Neural cell (in vitro differentiated cells): ENCODE results near the gene NEK10. TPM values are rescaled to one million over a fixed set of nuclear protein-coding genes. Genes with fewer than 3 reads are reported as not detected.

Experiments used
- H2AFZ ChIP-seq: fragments of 200-600, 300-800 bp; sonication (generic), shearing (Covaris generic); 2 replicates; pipeline ENCODE4 v1.6.0; 2014; ENCODE audit warnings: low read depth, mild to moderate bottlenecking, antibody characterized with exemption, low read length, moderate library complexity
- H3F3A ChIP-seq: fragments of 200-600 bp; shearing (Covaris generic); 2 replicates; pipeline ENCODE4 v1.6.1; 2016; ENCODE audit warnings: mild to moderate bottlenecking, moderate library complexity, mixed read lengths, antibody characterized with exemption, low read length; ENCODE audit not compliant: insufficient read depth, poor library complexity, severe bottlenecking
- H3K27ac ChIP-seq: fragments of 200-600, 300-800 bp; sonication (generic), shearing (Covaris generic); 2 replicates; pipeline ENCODE4 v1.5.1; 2014; ENCODE audit warnings: mild to moderate bottlenecking, low read length, moderate library complexity
- H3K27me3 ChIP-seq: fragments of 300-800, 200-600 bp; sonication (generic), shearing (Covaris generic); 2 replicates; pipeline ENCODE4 v1.6.0; 2014; ENCODE audit warnings: mild to moderate bottlenecking, low read depth, low read length, moderate library complexity; ENCODE audit not compliant: insufficient read depth
- H3K36me3 ChIP-seq: fragments of 300-800, 200-600 bp; sonication (generic), shearing (Covaris generic); 2 replicates; pipeline ENCODE4 v1.5.1; 2014; ENCODE audit warnings: mild to moderate bottlenecking, antibody characterized with exemption, low read length, moderate library complexity; ENCODE audit not compliant: insufficient read depth
- H3K4me2 ChIP-seq: fragments of 300-800, 200-600 bp; sonication (generic), shearing (Covaris generic); 2 replicates; pipeline ENCODE4 v1.6.0; 2014; ENCODE audit warnings: mild to moderate bottlenecking, low read length
- H3K4me3 ChIP-seq: fragments of 300-800, 200-600 bp; sonication (generic), shearing (Covaris generic); 2 replicates; pipeline ENCODE4 v1.5.1; 2014; ENCODE audit warnings: mild to moderate bottlenecking, low read length, moderate library complexity
- H3K79me2 ChIP-seq: fragments of 200-600 bp; shearing (Covaris generic); replicated peaks from 2 replicates; pipeline ENCODE4 v1.6.0; 2014; ENCODE audit warnings: mild to moderate bottlenecking, low read length, moderate library complexity; ENCODE audit not compliant: insufficient read depth
- H3K9ac ChIP-seq: fragments of 300-800, 200-600 bp; sonication (generic), shearing (Covaris generic); 2 replicates; pipeline ENCODE4 v1.6.1; 2016; ENCODE audit warnings: mild to moderate bottlenecking, low read length, mixed read lengths
- H3K9me2 ChIP-seq: fragments of 200-600 bp; shearing (Covaris generic); 2 replicates; pipeline ENCODE4 v1.6.1; 2016; ENCODE audit warnings: mild to moderate bottlenecking, low read length, mixed read lengths; ENCODE audit not compliant: insufficient read depth
- H3K9me3 ChIP-seq: fragments of 200-600, 300-800 bp; sonication (generic), shearing (Covaris generic); 2 replicates; pipeline ENCODE4 v1.6.1; 2016; ENCODE audit warnings: mild to moderate bottlenecking, mixed run types, low read length, moderate library complexity, mixed read lengths
- H4K20me1 ChIP-seq: fragments of 200-600 bp; shearing (Covaris generic); 2 replicates; pipeline ENCODE4 v1.6.1; 2016; ENCODE audit warnings: mild to moderate bottlenecking, mixed run types; ENCODE audit not compliant: insufficient read depth
- EP300 ChIP-seq: fragments of 450-650 bp; conservative IDR thresholded peaks from 2 replicates; pipeline ENCODE4 v1.6.1; 2014; ENCODE audit warnings: antibody characterized with exemption, mild to moderate bottlenecking, moderate library complexity; ENCODE audit not compliant: poor library complexity, severe bottlenecking
- EZH2 ChIP-seq: fragments of 200-600, 300-800 bp; shearing (Covaris generic), sonication (generic); IDR thresholded peaks from 2 replicates; pipeline ENCODE4 v1.6.1; 2014; ENCODE audit warnings: antibody characterized with exemption, low read length, borderline replicate concordance, mild to moderate bottlenecking; ENCODE audit not compliant: insufficient read depth, poor library complexity, severe bottlenecking
- MXI1 ChIP-seq: fragments of 450-650 bp; conservative IDR thresholded peaks from 2 replicates; pipeline ENCODE4 v1.6.1; 2014; ENCODE audit warnings: antibody characterized with exemption, mild to moderate bottlenecking; ENCODE audit not compliant: poor library complexity, severe bottlenecking
- POLR2AphosphoS5 ChIP-seq: IDR thresholded peaks from 2 replicates; pipeline ENCODE4 v1.6.1; 2012
- RAD21 ChIP-seq: fragments of 450-650 bp; conservative IDR thresholded peaks from 2 replicates; pipeline ENCODE4 v1.6.1; 2014; ENCODE audit warnings: antibody characterized with exemption, mild to moderate bottlenecking, moderate library complexity
- SMC3 ChIP-seq: fragments of 450-650 bp; conservative IDR thresholded peaks from 2 replicates; pipeline ENCODE4 v1.6.1; 2014; ENCODE audit warnings: antibody characterized with exemption, mild to moderate bottlenecking, moderate library complexity; ENCODE audit not compliant: poor library complexity
- TAF1 ChIP-seq: IDR thresholded peaks from 2 replicates; pipeline ENCODE4 v1.6.1; 2012; ENCODE audit warnings: low read depth
- polyA plus RNA-seq: library from polyadenylated mRNA; depleted of rRNA; stranded (reverse); fragments of >200 nt; gene quantifications from 2 replicates; pipeline ENCODE4 v1.2.3, GENCODE V29; 2014
- TF ChIP-seq, protein P1 (sequence below): IDR thresholded peaks from 2 replicates; pipeline ENCODE4 v1.6.1; 2012; ENCODE audit warnings: borderline replicate concordance
- TF ChIP-seq, protein P2 (sequence below): fragments of 450-650 bp; IDR thresholded peaks from 2 replicates; pipeline ENCODE4 v1.5.1; 2014; ENCODE audit warnings: antibody characterized with exemption, mild to moderate bottlenecking, moderate library complexity; ENCODE audit not compliant: poor library complexity, severe bottlenecking

Gene NEK10
- polyA plus RNA-seq, 1 donor from 2014 or later = 17.6 TPM

DNA sequence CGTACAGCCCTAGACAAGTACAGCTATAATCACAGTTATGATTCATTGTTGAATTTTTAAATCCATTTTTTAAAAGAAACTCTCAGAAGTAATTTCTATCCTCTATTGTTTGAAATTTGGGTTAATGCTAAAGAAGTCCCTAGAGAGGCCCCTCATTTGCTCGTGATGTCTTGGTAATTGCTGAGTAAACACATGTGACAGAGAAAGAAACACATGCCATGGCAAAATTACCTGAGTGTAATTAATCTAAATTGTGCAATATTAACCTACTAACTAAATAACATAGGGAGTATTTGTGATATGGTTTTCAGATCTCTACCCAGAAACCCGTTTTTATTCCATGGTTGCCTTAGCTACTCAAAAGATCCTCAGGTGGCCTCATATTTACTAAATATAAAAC, 10.8 kb downstream of the NEK10 start:
- Histone ChIP-seq H3K4me3 (no peak overlapping the region), H3F3A (no peaks in the 10 kb centered on the region), H3K36me3 (no peaks in the 10 kb centered on the region), H3K9me3 (no peaks in the 10 kb centered on the region), H3K9ac (no peak overlapping the region), H3K27me3 (no peaks in the 10 kb centered on the region), H3K27ac (no peak overlapping the region), H2AFZ (no peak overlapping the region), H3K79me2 (no peaks in the 10 kb centered on the region), H4K20me1 (no peaks in the 10 kb centered on the region), H3K9me2 (no peaks in the 10 kb centered on the region), H3K4me2 (no peak overlapping the region)
- TF ChIP-seq EP300 (no peak), RAD21 (no peak), MXI1 (no peak), TAF1 (no peak), EZH2 (no peak), POLR2AphosphoS5 (no peak), SMC3 (no peak)
- TF ChIP-seq, protein P1, sequence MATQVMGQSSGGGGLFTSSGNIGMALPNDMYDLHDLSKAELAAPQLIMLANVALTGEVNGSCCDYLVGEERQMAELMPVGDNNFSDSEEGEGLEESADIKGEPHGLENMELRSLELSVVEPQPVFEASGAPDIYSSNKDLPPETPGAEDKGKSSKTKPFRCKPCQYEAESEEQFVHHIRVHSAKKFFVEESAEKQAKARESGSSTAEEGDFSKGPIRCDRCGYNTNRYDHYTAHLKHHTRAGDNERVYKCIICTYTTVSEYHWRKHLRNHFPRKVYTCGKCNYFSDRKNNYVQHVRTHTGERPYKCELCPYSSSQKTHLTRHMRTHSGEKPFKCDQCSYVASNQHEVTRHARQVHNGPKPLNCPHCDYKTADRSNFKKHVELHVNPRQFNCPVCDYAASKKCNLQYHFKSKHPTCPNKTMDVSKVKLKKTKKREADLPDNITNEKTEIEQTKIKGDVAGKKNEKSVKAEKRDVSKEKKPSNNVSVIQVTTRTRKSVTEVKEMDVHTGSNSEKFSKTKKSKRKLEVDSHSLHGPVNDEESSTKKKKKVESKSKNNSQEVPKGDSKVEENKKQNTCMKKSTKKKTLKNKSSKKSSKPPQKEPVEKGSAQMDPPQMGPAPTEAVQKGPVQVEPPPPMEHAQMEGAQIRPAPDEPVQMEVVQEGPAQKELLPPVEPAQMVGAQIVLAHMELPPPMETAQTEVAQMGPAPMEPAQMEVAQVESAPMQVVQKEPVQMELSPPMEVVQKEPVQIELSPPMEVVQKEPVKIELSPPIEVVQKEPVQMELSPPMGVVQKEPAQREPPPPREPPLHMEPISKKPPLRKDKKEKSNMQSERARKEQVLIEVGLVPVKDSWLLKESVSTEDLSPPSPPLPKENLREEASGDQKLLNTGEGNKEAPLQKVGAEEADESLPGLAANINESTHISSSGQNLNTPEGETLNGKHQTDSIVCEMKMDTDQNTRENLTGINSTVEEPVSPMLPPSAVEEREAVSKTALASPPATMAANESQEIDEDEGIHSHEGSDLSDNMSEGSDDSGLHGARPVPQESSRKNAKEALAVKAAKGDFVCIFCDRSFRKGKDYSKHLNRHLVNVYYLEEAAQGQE = no peak
- TF ChIP-seq, protein P2, sequence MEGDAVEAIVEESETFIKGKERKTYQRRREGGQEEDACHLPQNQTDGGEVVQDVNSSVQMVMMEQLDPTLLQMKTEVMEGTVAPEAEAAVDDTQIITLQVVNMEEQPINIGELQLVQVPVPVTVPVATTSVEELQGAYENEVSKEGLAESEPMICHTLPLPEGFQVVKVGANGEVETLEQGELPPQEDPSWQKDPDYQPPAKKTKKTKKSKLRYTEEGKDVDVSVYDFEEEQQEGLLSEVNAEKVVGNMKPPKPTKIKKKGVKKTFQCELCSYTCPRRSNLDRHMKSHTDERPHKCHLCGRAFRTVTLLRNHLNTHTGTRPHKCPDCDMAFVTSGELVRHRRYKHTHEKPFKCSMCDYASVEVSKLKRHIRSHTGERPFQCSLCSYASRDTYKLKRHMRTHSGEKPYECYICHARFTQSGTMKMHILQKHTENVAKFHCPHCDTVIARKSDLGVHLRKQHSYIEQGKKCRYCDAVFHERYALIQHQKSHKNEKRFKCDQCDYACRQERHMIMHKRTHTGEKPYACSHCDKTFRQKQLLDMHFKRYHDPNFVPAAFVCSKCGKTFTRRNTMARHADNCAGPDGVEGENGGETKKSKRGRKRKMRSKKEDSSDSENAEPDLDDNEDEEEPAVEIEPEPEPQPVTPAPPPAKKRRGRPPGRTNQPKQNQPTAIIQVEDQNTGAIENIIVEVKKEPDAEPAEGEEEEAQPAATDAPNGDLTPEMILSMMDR = no peak

DNA sequence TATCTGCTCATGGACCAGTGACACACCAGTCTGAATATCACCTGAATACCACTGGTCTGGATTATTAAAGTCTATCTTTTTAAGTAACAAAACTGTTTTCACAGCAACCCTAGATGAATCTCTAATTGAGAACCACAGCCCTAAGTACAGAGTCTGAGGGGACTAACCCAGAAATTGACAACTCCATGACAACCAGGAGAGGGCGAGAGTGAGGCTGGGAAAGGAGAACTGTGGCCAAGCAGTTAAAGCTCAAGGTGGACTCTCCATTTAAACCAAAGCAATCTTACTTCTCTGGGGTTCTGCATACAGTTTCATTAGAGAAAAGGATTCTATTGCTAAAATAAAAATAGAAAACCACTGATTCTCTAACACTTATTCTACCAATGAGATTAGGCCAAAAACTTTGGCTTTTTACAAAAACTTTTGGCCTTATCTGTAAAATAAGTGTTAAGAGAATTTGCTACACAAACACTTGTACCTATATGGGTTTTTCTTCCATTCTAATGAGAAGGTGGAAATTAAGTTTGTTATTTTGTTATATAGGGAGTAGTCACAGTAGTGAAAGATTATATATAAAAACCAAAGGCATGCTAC, 11.4 kb downstream of the NEK10 start:
- H3F3A ChIP-seq = no peaks in the 10 kb centered on the region
- no peaks in the 10 kb centered on the region for H3K9me2 ChIP-seq
- H3K4me2 ChIP-seq = no peak overlapping the region
- H3K9ac ChIP-seq = no peak overlapping the region
- H3K4me3 ChIP-seq = no peak overlapping the region
- no peaks in the 10 kb centered on the region for H3K36me3 ChIP-seq
- H3K79me2 ChIP-seq = no peaks in the 10 kb centered on the region
- H4K20me1 ChIP-seq = no peaks in the 10 kb centered on the region
- no peaks in the 10 kb centered on the region for H3K9me3 ChIP-seq
- no peak overlapping the region for H2AFZ ChIP-seq
- TF ChIP-seq, protein P2 = peak; percentile 20
- TF ChIP-seq POLR2AphosphoS5 = no peak
- no peaks in the 10 kb centered on the region for H3K27me3 ChIP-seq
- no peak overlapping the region for H3K27ac ChIP-seq
